NK-92 treated with Interleukin-12 subunit alpha and Interleukin-12 subunit beta, amount 100 ng/mL, for 24 hours (cell line): ENCODE measurements around the gene MBL2.

Experiments
- DNase-seq: peaks from one replicate; lab custom pipeline; 2025; lab: John Stamatoyannopoulos, UW

MBL2 gene

DNA sequence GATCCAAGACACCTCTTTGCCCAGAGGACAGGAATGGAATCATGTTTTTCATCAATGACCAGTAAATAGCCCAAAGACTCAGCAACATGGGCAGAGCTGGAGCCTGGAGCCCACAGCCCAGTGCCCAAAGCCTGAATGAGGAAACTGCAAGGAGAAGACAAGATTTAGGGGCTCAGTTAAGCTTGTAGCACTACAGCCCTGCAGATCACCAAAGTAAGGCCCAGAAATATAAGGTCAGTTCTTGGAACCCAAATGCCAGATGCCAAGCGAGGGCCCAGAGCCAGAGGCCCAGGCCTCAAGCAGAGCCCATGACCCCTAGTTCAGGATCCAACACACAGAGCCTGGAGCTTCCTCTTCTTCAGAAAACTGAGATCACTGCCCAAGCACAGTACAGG lies 32.4 kb downstream of the MBL2 start:
- DNase-seq: no peak

- DNase-seq: no peak
Measured at GRCh38 chr10:52739380-52740154, 33.0 kb downstream of the MBL2 start.

GRCh38 chr10:52738951-52739350 lies 33.6 kb downstream of the MBL2 start:
- no peak for DNase-seq

GRCh38 chr10:52729271-52730104 lies 43.1 kb downstream of the MBL2 start:
- no peak for DNase-seq

- no peak for DNase-seq
Measured at GRCh38 chr10:52720018-52720417, 52.6 kb downstream of the MBL2 start.
